Pancreas (tissue), 10 donors: Measurements from ENCODE around the gene ACMSD. TPM values are rescaled to one million over a fixed set of nuclear protein-coding genes. Genes with fewer than 3 reads are reported as not detected.
"Not testable (repeated sequence)": the region's sequence is repeated elsewhere in the genome, so short reads cannot be mapped to it uniquely, and the experiment has no call there.

Experiments
- ATAC-seq, 4 donors: fragments of 200-7000 bp; cut with Tn5 transposase; one replicate each; pipeline versions ENCODE4 v1.8.0 to v1.9.1; 2020; ENCODE audit warnings: mild to moderate bottlenecking in 4 of 4, moderate library complexity in 4 of 4
- DNase-seq, 6 donors: peaks; one replicate each; pipeline ENCODE4 v3.0.0-alpha.2; 2020
- FAIRE-seq: peaks from 2 replicates; lab custom pipeline; 2012; peaks lifted over from hg19 to GRCh38; lab: Jason Lieb, UNC
- H3K27ac ChIP-seq, 4 donors: fragments of 200-600 bp; sonication (generic); 1 replicate in 3 of 4; 2 replicates in 1 of 4; pipeline versions ENCODE4 v1.5.0 to v1.8.0; 2020
- H3K27me3 ChIP-seq, 4 donors: fragments of 200-600 bp; one replicate each; pipeline ENCODE4 v1.8.0; 2021
- H3K36me3 ChIP-seq, 3 donors: fragments of 200-600 bp; sonication (generic) in 1 of 3; one replicate each; pipeline versions ENCODE4 v1.5.0 to v1.8.0; 2020 to 2021
- H3K4me1 ChIP-seq, 3 donors: fragments of 200-600 bp; one replicate each; pipeline ENCODE4 v1.8.0; 2021
- H3K4me3 ChIP-seq, 4 donors: fragments of 200-600 bp; sonication (generic) in 2 of 4; one replicate each; pipeline versions ENCODE4 v1.5.0 to v1.8.0; 2020 to 2021
- H3K9me3 ChIP-seq, 4 donors: fragments of 200-600 bp; one replicate each; pipeline ENCODE4 v1.8.0; 2021
- CTCF ChIP-seq, 4 donors: fragments of 200-600 bp; sonication (generic) in 3 of 4; IDR thresholded peaks; one replicate each; pipeline versions ENCODE4 v1.5.0 to v1.8.0; 2021; ENCODE audit warnings: antibody characterized with exemption in 4 of 4
- WGBS, 2 donors: extraction: QIAGEN DNeasy Blood & Tissue Kit; methylation state at CpG; one replicate each; pipeline ENCODE4 v1.1.7; 2013; 5-methylcytosine and 5-hydroxymethylcytosine counted together
- intact Hi-C, 3 donors: fragments of 100-400 bp; cut with DNase I; formaldehyde crosslinking; loops; one replicate each; pipeline versions ENCODE4 v1.11.1 to v1.14.2; 2022
- polyA plus RNA-seq, 2 donors: library from polyadenylated mRNA; stranded (reverse); fragments of 200-250 nt; gene quantifications; one replicate each; pipeline ENCODE4 v1.2.3, GENCODE V29; 2013
- total RNA-seq, 6 donors: library from RNA; stranded (reverse); fragmentation: NEBNext Ultra II Directional in 4 of 6; extraction: Animal tissue kit (Norgen Biotek cat#: 25700) in 4 of 6; gene quantifications; one replicate each; pipeline versions ENCODE4 v1.2.1 to v1.2.4, GENCODE V29; 2021 to 2023
- donor health status: healthy with polysubstance abuse.
- donor health status: DM: no; HTN: no; CAD: no; lungs with moderate emphysema.
- donor health status: DM: no; HTN: no; CAD: no.
- donor health status: control.
- donor health status: control.
- donor health status: Bipolar disorder and iron deficiency.
- donor health status: DM: yes; HTN: yes; CAD: no.
- donor health status: DM: no; HTN: no; CAD: no.
- donor health status: DM: no; HTN: no; CAD: no.
- donor health status: DM: yes; HTN: yes; CAD: no.

Gene ACMSD
- total and polyA plus RNA-seq, 8 donors = 0.12 to 3.4 (median 0.24) TPM; not detected in 3

- no peak for TF ChIP-seq CTCF (IDR thresholded peaks at IDR 0.05)
- no peaks in the 10 kb centered on the region for H3K36me3 ChIP-seq
- FAIRE-seq = no peak
- 88 to 95% methylated on average over 2 of the region's 2 CpGs for WGBS, 2 donors
- H3K27me3 ChIP-seq = no peaks in the 10 kb centered on the region
- H3K4me1 ChIP-seq = no peaks in the 10 kb centered on the region
- H3K27ac ChIP-seq = no peak overlapping the region
- ATAC-seq = no peak
- intact Hi-C loops = no loop called here
- no peak for DNase-seq
- no peak overlapping the region for H3K4me3 ChIP-seq
- no peaks in the 10 kb centered on the region for H3K9me3 ChIP-seq
These were observed 6.6 kb downstream of the ACMSD start for GRCh38 chr2:134845028-134845427.

- FAIRE-seq = no peak
- TF ChIP-seq CTCF (IDR thresholded peaks at IDR 0.05) = no peak
- H3K4me3 ChIP-seq = no peak overlapping the region
- no peaks in the 10 kb centered on the region for H3K36me3 ChIP-seq
- no peaks in the 10 kb centered on the region for H3K27me3 ChIP-seq
- intact Hi-C loops = no loop called here
- 59 to 77% methylated on average over 2 of the region's 2 CpGs for WGBS, 2 donors
- no peaks in the 10 kb centered on the region for H3K4me1 ChIP-seq
- H3K9me3 ChIP-seq = no peaks in the 10 kb centered on the region
- no peak for DNase-seq
- no peak for ATAC-seq
- no peak overlapping the region for H3K27ac ChIP-seq
These were observed 7.3 kb downstream of the ACMSD start for GRCh38 chr2:134845719-134846118.

- WGBS, 2 donors = 82 to 86% methylated on average over 1 of the region's 1 CpG
- FAIRE-seq (no peak), ATAC-seq (no peak), DNase-seq (no peak)
- Histone ChIP-seq H3K27ac (no peak overlapping the region), H3K27me3 (no peaks in the 10 kb centered on the region), H3K4me3 (no peak overlapping the region), H3K36me3 (no peaks in the 10 kb centered on the region), H3K9me3 (no peaks in the 10 kb centered on the region), H3K4me1 (no peaks in the 10 kb centered on the region)
- intact Hi-C loops = no loop called here
- TF ChIP-seq CTCF (IDR thresholded peaks at IDR 0.05) = no peak
These were observed 7.8 kb downstream of the ACMSD start for GRCh38 chr2:134846213-134846612.

GRCh38 chr2:134847582-134847981, 9.2 kb downstream of the ACMSD start:
- FAIRE-seq, DNase-seq, ATAC-seq, intact Hi-C loops, H3K27me3 ChIP-seq, H3K4me3 ChIP-seq, H3K27ac ChIP-seq, H3K9me3 ChIP-seq, H3K36me3 ChIP-seq, H3K4me1 ChIP-seq: not testable (repeated sequence)
- 93% methylated on average over 5 of the region's 5 CpGs for WGBS, 2 donors

- FAIRE-seq (no peak), ATAC-seq (no peak), DNase-seq (no peak)
- H3K36me3 ChIP-seq = no peaks in the 10 kb centered on the region
- intact Hi-C loops = no loop called here
- 88 to 90% methylated on average over 7 of the region's 7 CpGs for WGBS, 2 donors
- no peaks in the 10 kb centered on the region for H3K27me3 ChIP-seq
- no peak overlapping the region for H3K27ac ChIP-seq
- no peak for TF ChIP-seq CTCF (IDR thresholded peaks at IDR 0.05)
- H3K4me3 ChIP-seq = no peak overlapping the region
- no peaks in the 10 kb centered on the region for H3K9me3 ChIP-seq
- no peaks in the 10 kb centered on the region for H3K4me1 ChIP-seq
These were observed 14.1 kb downstream of the ACMSD start for GRCh38 chr2:134852518-134852917.

GRCh38 chr2:134855709-134856108, 17.3 kb downstream of the ACMSD start:
- no peaks in the 10 kb centered on the region for H3K27me3 ChIP-seq
- TF ChIP-seq CTCF (IDR thresholded peaks at IDR 0.05) = no peak
- H3K9me3 ChIP-seq = no peaks in the 10 kb centered on the region
- no peak overlapping the region for H3K27ac ChIP-seq
- intact Hi-C loops = no loop called here
- no peaks in the 10 kb centered on the region for H3K36me3 ChIP-seq
- DNase-seq (no peak), FAIRE-seq (no peak), ATAC-seq (no peak)
- no peak overlapping the region for H3K4me3 ChIP-seq
- H3K4me1 ChIP-seq = no peaks in the 10 kb centered on the region
